Neural progenitor cell (in vitro differentiated cells): ENCODE data around the gene OR11A1.

ENCODE experiments used
- EZH2phosphoT487 ChIP-seq: fragments of 200-600 bp; sonication (generic); IDR thresholded peaks from 2 replicates; pipeline ENCODE4 v1.6.1; 2017; ENCODE audit warnings: antibody characterized with exemption
- TF ChIP-seq, protein P1 (sequence below): fragments of 200-600 bp; sonication (generic); IDR thresholded peaks from 2 replicates; pipeline ENCODE4 v1.5.1; 2017; ENCODE audit warnings: antibody characterized with exemption, mild to moderate bottlenecking

DNA sequence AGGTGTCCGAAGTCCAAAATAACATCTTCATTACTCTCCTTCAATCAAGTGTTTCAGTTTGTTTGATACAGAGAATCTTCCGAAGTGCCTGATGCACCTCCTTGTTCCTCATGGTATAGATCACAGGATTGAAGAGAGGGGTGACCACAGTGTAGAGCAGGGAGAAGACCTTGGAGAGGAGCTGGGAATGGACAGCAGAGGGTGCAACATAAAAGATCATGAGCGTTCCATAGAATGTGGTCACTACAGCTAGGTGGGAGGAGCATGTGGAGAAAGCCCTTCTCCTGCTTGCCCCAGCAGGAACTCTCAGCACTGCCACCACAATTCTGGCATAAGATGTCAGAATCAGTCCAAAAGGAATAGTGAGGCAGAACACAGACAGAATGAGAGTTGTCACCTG is 30.2 kb downstream of the OR11A1 start:
- TF ChIP-seq, protein P1, sequence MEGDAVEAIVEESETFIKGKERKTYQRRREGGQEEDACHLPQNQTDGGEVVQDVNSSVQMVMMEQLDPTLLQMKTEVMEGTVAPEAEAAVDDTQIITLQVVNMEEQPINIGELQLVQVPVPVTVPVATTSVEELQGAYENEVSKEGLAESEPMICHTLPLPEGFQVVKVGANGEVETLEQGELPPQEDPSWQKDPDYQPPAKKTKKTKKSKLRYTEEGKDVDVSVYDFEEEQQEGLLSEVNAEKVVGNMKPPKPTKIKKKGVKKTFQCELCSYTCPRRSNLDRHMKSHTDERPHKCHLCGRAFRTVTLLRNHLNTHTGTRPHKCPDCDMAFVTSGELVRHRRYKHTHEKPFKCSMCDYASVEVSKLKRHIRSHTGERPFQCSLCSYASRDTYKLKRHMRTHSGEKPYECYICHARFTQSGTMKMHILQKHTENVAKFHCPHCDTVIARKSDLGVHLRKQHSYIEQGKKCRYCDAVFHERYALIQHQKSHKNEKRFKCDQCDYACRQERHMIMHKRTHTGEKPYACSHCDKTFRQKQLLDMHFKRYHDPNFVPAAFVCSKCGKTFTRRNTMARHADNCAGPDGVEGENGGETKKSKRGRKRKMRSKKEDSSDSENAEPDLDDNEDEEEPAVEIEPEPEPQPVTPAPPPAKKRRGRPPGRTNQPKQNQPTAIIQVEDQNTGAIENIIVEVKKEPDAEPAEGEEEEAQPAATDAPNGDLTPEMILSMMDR: no peak
- no peak for TF ChIP-seq EZH2phosphoT487
